WTC11 (cell line): ENCODE results near the gene TEKTIP1. TPM values are rescaled to one million over a fixed set of nuclear protein-coding genes. Genes with fewer than 3 reads are reported as not detected.

Source experiments
- ATAC-seq: fragments of 200-7000 bp; cut with Tn5 transposase; 2 replicates; pipeline ENCODE4 v1.10.0; 2021; ENCODE audit warnings: mild to moderate bottlenecking, moderate library complexity
- CTCF ChIA-PET: fragments of 300-600 bp; sonication (Branson Sonifier 250); formaldehyde crosslinking; loops from one replicate; lab custom pipeline; 2021; ENCODE audit warnings: antibody characterized with exemption; lab: Charles Lee
- POLR2A ChIA-PET: fragments of 350-600 bp; sonication (Branson Sonifier 250); formaldehyde crosslinking; loops from one replicate; lab custom pipeline; 2021; ENCODE audit warnings: antibody characterized with exemption; lab: Charles Lee
- DNase-seq: peaks from one replicate; pipeline ENCODE4 v3.0.0; 2021; ENCODE audit warnings: low spot score
- H3K27ac Mint-ChIP-seq: 2 replicates; pipeline ENCODE4 v1.8.0; 2021; ENCODE audit warnings: mixed read lengths
- H3K27me3 Mint-ChIP-seq: 2 replicates; pipeline ENCODE4 v1.8.0; 2021; ENCODE audit warnings: low read depth, mild to moderate bottlenecking, moderate library complexity, mixed read lengths
- H3K36me3 Mint-ChIP-seq: 2 replicates; pipeline ENCODE4 v1.8.0; 2021; ENCODE audit warnings: mixed read lengths
- H3K4me1 Mint-ChIP-seq: 2 replicates; pipeline ENCODE4 v1.8.0; 2022; ENCODE audit warnings: mixed read lengths
- H3K4me3 Mint-ChIP-seq: 2 replicates; pipeline ENCODE4 v1.8.0; 2021; ENCODE audit warnings: mild to moderate bottlenecking, moderate library complexity, mixed read lengths
- H3K9me3 Mint-ChIP-seq: 2 replicates; pipeline ENCODE4 v1.8.0; 2021; ENCODE audit warnings: mixed read lengths
- ATF6 ChIP-seq: sonication (generic); formaldehyde crosslinking; IDR thresholded peaks from 2 replicates; pipeline ENCODE4 v1.8.1; 2023; ENCODE audit warnings: mild to moderate bottlenecking, missing genetic modification reagents
- CDX4 ChIP-seq: fragments of 250-450 bp; sonication (Bioruptor Pico); IDR thresholded peaks from 2 replicates; pipeline ENCODE4 v1.9.0; 2021; ENCODE audit warnings: moderate library complexity, mild to moderate bottlenecking, inconsistent platforms, borderline replicate concordance
- CTCF ChIP-seq: fragments of 200-600 bp; IDR thresholded peaks from 2 replicates; pipeline ENCODE4 v1.8.0; 2022; ENCODE audit warnings: antibody characterized with exemption
- ESRRA ChIP-seq: sonication (generic); formaldehyde crosslinking; IDR thresholded peaks from 2 replicates; pipeline ENCODE4 v1.8.1; 2022; ENCODE audit warnings: mild to moderate bottlenecking, missing genetic modification reagents, borderline replicate concordance
- FOXP1 ChIP-seq: sonication (generic); formaldehyde crosslinking; IDR thresholded peaks from 2 replicates; pipeline ENCODE4 v1.8.0; 2022; ENCODE audit warnings: missing genetic modification reagents, mild to moderate bottlenecking, moderate library complexity, borderline replicate concordance
- JAZF1 ChIP-seq: fragments of 250-450 bp; sonication (Bioruptor Pico); IDR thresholded peaks from 2 replicates; pipeline ENCODE4 v1.9.0; 2021; ENCODE audit warnings: moderate library complexity, mild to moderate bottlenecking, inconsistent platforms
- KAT7 ChIP-seq: sonication (generic); formaldehyde crosslinking; IDR thresholded peaks from 2 replicates; pipeline ENCODE4 v1.8.1; 2023; ENCODE audit warnings: missing genetic modification reagents, mild to moderate bottlenecking, borderline replicate concordance
- MXD4 ChIP-seq: fragments of 250-450 bp; sonication (Bioruptor Pico); IDR thresholded peaks from 2 replicates; pipeline ENCODE4 v1.8.0; 2021; ENCODE audit warnings: mild to moderate bottlenecking, moderate library complexity, borderline replicate concordance
- NR3C1 ChIP-seq: sonication (generic); formaldehyde crosslinking; conservative IDR thresholded peaks from 2 replicates; pipeline ENCODE4 v1.8.1; 2023; ENCODE audit warnings: low read depth, mild to moderate bottlenecking, missing genetic modification reagents
- USF1 ChIP-seq: sonication (generic); formaldehyde crosslinking; IDR thresholded peaks from 2 replicates; pipeline ENCODE4 v1.8.0; 2022; ENCODE audit warnings: mild to moderate bottlenecking, missing genetic modification reagents
- ZNF317 ChIP-seq: sonication (generic); formaldehyde crosslinking; IDR thresholded peaks from 2 replicates; pipeline ENCODE4 v1.8.1; 2023; ENCODE audit warnings: low read depth, mild to moderate bottlenecking, moderate library complexity, missing genetic modification reagents, borderline replicate concordance
- ZNF396 ChIP-seq: fragments of 250-450 bp; sonication (Bioruptor Pico); IDR thresholded peaks from 2 replicates; pipeline ENCODE4 v1.8.0; 2021; ENCODE audit warnings: mild to moderate bottlenecking, moderate library complexity, borderline replicate concordance
- ZNF532 ChIP-seq: fragments of 250-450 bp; sonication (Bioruptor Pico); IDR thresholded peaks from 2 replicates; pipeline ENCODE4 v1.9.0; 2021; ENCODE audit warnings: mild to moderate bottlenecking, borderline replicate concordance
- total RNA-seq: library from RNA; stranded (reverse); gene quantifications from 3 replicates; pipeline ENCODE4 v1.2.3, GENCODE V29; 2021
- TF ChIP-seq, protein P1 (sequence below): fragments of 250-450 bp; sonication (Bioruptor Pico); conservative IDR thresholded peaks from 2 replicates; pipeline ENCODE4 v1.9.0; 2021; ENCODE audit warnings: mild to moderate bottlenecking
- TF ChIP-seq, protein P2 (sequence below): fragments of 250-450 bp; sonication (Bioruptor Pico); IDR thresholded peaks from 2 replicates; pipeline ENCODE4 v1.8.0; 2021; ENCODE audit warnings: mild to moderate bottlenecking
- TF ChIP-seq, protein P3 (sequence below): sonication (generic); formaldehyde crosslinking; IDR thresholded peaks from 2 replicates; pipeline ENCODE4 v1.8.1; 2022; ENCODE audit warnings: mild to moderate bottlenecking, missing genetic modification reagents, moderate library complexity, borderline replicate concordance

TEKTIP1 gene
- total RNA-seq, 1 experiment from 2014 or later = 6.3 TPM

DNA sequence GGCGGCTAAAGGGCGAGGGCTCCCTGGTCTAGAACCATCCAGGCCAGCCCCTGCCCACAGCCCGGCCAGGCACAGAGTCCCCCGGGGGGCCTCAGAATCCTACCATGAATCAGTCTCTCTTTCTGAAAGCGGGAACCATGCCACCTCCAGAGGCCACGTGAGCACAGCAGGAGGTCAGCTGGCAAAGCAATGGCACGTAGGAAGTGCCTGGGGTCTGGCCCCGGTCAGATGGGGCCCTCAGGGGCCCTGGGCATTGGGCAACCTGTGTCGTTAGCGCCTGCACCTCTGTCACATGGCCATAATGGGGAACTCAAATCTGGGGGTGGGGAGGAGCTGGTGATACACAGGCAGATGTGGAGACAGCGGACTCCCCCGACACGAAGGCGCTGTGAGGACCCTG is 9.6 kb downstream of the TEKTIP1 start (continued):
- TF ChIP-seq, protein P1, sequence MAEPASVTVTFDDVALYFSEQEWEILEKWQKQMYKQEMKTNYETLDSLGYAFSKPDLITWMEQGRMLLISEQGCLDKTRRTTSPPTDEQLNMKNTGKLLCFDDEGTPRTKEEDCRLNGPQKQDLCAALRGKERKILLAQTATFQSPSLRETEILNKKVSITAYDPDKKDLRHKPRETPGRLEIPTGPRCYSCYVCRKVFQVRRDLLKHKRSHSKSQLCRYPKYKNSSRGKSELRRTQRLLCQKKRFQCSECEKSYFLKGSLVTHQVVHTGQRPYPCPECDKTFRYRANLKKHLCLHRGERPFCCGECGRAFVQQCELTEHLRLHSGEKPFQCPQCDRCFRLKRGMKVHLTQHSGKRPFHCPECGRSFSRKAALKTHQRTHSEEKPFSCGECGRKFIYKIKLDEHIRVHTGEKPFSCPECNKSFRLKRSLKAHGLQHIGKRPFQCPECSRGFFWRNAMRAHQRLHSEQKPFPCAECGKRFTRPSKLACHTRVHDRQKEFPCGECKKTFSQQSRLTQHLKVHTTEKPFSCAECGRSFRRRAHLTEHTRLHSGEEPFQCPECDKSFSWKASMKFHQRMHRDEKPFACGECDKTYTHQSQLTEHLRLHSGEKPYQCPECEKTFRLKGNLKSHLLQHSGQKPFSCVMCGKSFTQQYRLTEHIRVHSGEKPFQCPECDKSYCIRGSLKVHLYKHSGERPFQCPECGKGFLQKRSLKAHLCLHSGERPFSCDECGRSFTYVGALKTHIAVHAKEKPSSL (CRISPR knock-in tag) = no peak
- TF ChIP-seq KAT7 (CRISPR knock-in tag) (no peak), JAZF1 (no peak), ATF6 (CRISPR knock-in tag) (no peak)

DNA sequence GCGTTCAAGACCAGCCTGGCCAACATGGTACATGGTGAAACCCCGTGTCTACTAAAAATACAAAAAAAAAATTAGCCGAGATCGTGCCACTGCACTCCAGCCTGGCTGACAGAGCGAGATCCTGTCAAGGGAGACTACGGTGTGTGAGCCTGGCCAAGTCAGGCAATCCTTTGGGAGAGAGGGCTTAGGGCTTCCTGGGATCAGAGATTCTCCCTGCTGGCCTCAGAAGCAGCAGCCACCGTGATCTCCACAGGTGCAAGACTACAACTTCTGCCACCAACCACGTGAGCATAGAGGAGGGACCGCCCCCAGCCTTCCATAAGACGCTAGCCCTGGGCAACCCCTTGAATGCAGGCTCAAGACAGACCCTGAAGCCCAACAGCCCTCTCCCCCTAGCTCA is 10.8 kb downstream of the TEKTIP1 start:
- no peaks in the 10 kb centered on the region for H3K4me1 Mint-ChIP-seq
- no peak for DNase-seq
- CTCF ChIA-PET = interaction anchor here (1.0 kb wide), 1 partner anchor 26 kb away, joined by 3 read pairs; no protein-coding TSS in a partner anchor
- no peak overlapping the region for H3K27ac Mint-ChIP-seq
- no peaks in the 10 kb centered on the region for H3K27me3 Mint-ChIP-seq
- H3K36me3 Mint-ChIP-seq = no peaks in the 10 kb centered on the region
- TF ChIP-seq ESRRA (CRISPR knock-in tag) (no peak), ZNF317 (CRISPR knock-in tag) (no peak), ZNF396 (CRISPR knock-in tag) (no peak), NR3C1 (CRISPR knock-in tag) (no peak), CDX4 (no peak), FOXP1 (no peak), CTCF (no peak)
- TF ChIP-seq, protein P2, sequence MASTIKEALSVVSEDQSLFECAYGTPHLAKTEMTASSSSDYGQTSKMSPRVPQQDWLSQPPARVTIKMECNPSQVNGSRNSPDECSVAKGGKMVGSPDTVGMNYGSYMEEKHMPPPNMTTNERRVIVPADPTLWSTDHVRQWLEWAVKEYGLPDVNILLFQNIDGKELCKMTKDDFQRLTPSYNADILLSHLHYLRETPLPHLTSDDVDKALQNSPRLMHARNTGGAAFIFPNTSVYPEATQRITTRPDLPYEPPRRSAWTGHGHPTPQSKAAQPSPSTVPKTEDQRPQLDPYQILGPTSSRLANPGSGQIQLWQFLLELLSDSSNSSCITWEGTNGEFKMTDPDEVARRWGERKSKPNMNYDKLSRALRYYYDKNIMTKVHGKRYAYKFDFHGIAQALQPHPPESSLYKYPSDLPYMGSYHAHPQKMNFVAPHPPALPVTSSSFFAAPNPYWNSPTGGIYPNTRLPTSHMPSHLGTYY (CRISPR knock-in tag) = no peak
- TF ChIP-seq, all 79 proteins: peak for 0
- ATAC-seq = no peak
- Mint-ChIP-seq H3K9me3 (no peaks in the 10 kb centered on the region), H3K4me3 (no peak overlapping the region)
- POLR2A ChIA-PET = no interaction called here

- Mint-ChIP-seq H3K4me1 (peaks cover 1% of the 10 kb centered on the region; the same call in 1 of the 2 replicates), H3K27me3 (no peaks in the 10 kb centered on the region; the same call in 1 of the 2 replicates), H3K27ac (no peak overlapping the region), H3K9me3 (no peaks in the 10 kb centered on the region), H3K36me3 (no peaks in the 10 kb centered on the region), H3K4me3 (no peak overlapping the region)
- ATAC-seq (no peak), DNase-seq (no peak)
- CTCF ChIA-PET = interaction anchor here (0.6 kb wide), 1 partner anchor 382 kb away, joined by 3 read pairs; the partner anchor contains the start of gene NMRK2
- POLR2A ChIA-PET = no interaction called here
- TF ChIP-seq, protein P3, sequence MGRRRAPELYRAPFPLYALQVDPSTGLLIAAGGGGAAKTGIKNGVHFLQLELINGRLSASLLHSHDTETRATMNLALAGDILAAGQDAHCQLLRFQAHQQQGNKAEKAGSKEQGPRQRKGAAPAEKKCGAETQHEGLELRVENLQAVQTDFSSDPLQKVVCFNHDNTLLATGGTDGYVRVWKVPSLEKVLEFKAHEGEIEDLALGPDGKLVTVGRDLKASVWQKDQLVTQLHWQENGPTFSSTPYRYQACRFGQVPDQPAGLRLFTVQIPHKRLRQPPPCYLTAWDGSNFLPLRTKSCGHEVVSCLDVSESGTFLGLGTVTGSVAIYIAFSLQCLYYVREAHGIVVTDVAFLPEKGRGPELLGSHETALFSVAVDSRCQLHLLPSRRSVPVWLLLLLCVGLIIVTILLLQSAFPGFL (CRISPR knock-in tag) = no peak
- no peak for TF ChIP-seq ZNF532
- no peak for TF ChIP-seq MXD4 (CRISPR knock-in tag)
- TF ChIP-seq USF1 (CRISPR knock-in tag) = no peak
Measured at GRCh38 chr19:3550947-3551791, 12.2 kb downstream of the TEKTIP1 start.
